Stimulated activated CD8-positive, alpha-beta memory T cell treated with anti-CD3 and anti-CD28 coated beads, Interleukin-7, amount 100 ng/mL, for 1 hour (primary cell): ENCODE measurements around the gene RPS6KA2.

Experiments
- DNase-seq, 2 donors: peaks; one replicate each; pipeline ENCODE4 v3.0.0-alpha.2; 2020; ENCODE audit warnings: low read depth in 2 of 2

RPS6KA2 gene

GRCh38 chr6:166501246-166501645 is 125.8 kb downstream of the RPS6KA2 start:
- DNase-seq, result no peak

DNA sequence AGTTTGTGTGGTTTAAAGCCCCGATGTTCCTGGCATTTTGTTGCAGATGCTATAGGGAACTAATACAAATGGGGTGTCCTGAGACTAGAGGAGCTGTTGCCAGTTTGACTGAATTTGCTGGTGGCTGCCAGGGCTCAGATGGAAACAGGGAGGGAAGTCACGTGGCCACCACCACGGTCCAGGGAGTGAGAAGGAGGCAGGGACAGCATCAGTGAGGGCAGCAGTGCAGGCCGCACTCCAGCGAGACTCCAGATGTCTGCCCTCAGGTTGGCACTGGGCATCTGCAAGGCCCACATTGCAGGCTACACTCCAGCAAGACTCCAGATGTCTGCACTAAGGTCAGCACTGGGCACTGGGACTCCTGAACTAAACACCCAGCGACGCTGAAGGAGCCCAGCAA is 126.8 kb downstream of the RPS6KA2 start:
- DNase-seq, result no peak

GRCh38 chr6:166499350-166500163 is 127.5 kb downstream of the RPS6KA2 start:
- DNase-seq, result no peak

DNA sequence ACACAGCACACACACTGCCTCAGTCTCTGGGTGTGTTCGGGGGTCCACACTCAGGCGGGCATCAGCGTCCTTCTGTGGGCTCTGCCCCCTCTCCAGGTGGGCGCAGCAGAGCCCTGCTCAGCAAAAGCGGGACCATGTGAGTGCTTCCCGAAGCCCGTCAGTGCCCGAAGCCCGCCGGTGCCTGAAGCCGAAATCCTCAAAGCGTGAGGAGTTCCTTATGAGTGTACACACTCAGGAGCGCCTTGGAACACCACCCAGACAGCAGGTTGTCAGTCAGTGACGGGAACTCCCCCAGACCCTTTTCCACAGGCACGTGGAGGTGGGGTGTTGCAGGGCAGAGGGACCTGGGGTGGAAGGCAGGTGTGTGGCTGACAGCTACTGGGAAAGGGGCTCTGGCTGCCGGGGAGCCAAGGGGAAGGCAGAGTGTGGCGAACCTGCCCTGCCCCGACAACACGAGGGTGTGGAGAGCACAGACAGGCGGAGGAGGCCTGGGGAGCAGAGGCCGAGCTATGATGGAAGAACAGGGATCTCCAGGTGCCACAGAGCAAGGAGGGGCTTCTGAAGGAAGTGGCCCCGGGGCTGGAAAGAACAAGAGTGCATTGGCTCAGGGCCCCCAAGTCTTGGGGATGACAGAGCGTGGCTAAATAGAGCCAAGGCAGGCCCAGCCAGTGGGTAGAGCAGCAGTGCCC is 128.2 kb downstream of the RPS6KA2 start:
- no peak for DNase-seq

GRCh38 chr6:166498228-166498627 is 128.8 kb downstream of the RPS6KA2 start:
- no peak for DNase-seq

- no peak for DNase-seq
Measured at GRCh38 chr6:166497087-166497899, 129.8 kb downstream of the RPS6KA2 start.

DNA sequence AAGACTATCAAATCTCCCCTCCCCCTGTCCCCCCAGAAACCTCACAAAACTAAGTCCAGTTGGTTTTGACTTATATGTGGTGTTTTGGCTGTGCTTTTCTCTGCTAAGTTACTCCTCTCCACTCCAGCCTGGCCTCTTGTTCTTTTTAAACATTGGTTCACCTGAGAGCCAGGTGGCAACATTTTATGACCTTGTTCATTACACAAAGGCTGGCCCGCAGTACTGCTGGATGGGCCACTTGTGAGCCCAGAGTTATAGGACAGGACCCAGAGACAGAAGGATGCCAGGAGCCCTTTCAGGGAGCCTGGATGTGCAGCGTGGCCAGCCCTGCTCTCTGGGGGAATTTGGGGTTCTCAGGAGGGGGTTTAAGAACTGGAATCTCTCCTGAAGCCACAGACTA is 130.6 kb downstream of the RPS6KA2 start:
- no peak for DNase-seq

- no peak for DNase-seq
Measured at GRCh38 chr6:166495487-166496314, 131.3 kb downstream of the RPS6KA2 start.

- no peak for DNase-seq
Measured at GRCh38 chr6:166494757-166495486, 132.1 kb downstream of the RPS6KA2 start.

DNA sequence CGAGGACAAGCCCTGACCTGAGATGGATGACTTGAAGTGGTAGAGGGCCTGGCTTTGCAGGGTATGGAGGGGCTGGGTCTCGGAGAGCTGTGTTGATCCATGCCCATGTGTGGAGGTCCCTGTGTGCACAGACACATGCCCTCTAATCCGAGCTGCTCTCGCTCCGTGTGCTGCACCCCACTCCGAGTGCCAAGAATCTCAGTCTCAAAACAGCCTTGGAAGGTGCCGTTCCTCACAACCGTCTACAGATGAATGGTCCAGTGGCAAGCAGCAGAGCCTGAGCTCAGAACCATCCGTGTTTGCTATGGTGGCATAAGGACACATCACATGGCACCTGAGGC is 133.0 kb downstream of the RPS6KA2 start:
- DNase-seq, result no peak

DNA sequence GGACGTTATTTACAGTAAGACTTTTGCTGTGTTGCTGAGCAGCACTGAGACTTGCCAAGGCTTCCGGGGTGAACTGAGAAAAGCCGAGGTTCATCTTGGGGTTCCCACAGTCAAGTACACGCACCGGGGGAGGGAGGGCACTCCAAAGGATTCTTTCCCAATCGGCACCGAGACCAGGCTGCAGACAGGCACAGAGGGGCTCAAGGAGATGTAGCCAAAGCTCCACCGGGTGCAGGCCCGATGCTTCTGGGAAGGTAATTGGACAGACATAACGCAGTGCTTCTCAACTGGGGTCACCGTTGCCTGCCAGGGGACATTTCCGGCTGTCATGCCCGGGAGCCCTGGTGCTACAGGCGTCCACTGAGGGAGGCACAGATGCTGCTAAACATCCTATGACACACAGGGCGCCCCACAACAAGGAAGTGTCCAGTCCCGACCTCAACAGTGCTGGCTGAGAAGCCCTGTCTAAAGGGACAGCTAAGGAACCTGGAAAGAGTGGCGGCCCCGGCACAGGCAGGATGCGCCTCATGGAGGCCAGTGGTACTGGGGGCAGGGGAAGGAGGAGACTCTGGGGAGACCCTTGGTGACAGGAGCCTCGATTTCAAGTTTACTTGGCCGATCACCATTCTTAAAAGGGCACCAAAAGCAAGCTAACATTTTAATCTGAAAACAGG is 133.5 kb downstream of the RPS6KA2 start:
- DNase-seq, result no peak

- DNase-seq, result no peak
Measured at GRCh38 chr6:166492092-166492741, 134.8 kb downstream of the RPS6KA2 start.

GRCh38 chr6:166490671-166491500 is 136.2 kb downstream of the RPS6KA2 start:
- DNase-seq, result no peak

GRCh38 chr6:166489301-166490155 is 137.5 kb downstream of the RPS6KA2 start:
- DNase-seq, result no peak

GRCh38 chr6:166488701-166489100 is 138.3 kb downstream of the RPS6KA2 start:
- DNase-seq, result no peak

DNA sequence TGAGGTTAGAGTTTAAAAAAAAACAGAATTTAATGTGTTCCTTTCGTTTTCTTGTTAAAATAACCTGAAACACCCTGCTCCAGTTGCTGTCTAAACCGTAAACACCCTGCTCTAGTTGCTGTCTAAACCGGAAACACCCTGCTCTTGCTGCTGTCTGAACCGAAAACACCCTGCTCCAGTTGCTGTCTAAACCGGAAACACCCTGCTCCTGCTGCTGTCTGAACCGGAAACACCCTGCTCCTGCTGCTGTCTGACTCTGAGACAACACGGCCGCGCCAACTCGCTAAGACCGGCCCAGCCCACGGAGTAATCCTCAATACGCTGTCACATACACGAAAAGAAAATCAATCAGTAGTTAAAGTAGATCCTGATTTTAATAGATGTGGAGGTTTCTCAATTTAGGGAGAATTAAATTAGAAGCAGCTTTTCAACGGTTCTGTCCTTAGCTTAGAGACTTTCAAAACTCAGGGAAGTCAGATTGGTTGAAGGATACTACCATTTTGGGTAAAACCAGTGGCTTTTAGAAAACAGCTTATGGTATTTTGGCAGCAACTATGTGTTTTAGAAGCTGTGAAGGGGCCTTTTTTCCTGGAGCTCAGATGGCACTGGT is 138.9 kb downstream of the RPS6KA2 start:
- DNase-seq, result peak; percentile 43

DNA sequence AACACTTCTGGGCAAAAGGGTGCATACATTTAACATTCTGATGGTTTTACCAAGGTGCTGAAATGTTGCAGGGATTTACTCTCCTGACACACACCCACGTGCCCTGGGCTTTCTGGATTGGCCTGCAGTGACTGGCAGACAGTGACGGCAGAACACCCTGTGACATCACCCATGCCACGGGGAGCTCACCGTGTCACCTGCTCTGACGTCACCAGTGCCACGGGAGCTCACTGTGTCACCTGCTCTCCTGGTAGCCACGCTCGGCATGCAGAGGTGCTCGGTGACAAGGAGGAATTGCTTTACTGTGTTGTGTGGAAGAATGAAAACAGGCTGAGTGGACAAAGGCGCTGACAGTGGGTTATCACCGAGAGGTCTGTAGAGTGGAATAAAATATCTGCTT is 139.9 kb downstream of the RPS6KA2 start:
- no peak for DNase-seq

DNA sequence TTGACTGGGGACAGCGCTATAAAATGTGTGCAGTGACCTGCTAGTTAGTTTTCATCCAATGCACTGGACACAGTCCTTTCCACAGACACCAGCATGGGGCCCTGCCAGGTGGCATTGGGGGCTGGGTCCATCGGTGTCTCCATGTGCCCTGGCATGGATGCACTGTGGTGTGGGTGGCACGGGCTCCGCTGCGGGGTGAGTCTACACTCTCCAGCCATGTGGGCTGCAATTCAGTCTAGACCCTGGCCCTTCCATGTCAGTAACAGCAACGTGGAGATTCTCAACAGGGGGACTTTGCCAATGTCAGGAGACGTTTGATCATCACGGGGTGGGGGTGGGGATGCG is 140.5 kb downstream of the RPS6KA2 start:
- DNase-seq, result no peak
